ENCODE data around the gene ANAPC13.
A peak's percentile ranks its signal among the peaks of the same experiment; 100 is the strongest.

Gene ANAPC13

DNA sequence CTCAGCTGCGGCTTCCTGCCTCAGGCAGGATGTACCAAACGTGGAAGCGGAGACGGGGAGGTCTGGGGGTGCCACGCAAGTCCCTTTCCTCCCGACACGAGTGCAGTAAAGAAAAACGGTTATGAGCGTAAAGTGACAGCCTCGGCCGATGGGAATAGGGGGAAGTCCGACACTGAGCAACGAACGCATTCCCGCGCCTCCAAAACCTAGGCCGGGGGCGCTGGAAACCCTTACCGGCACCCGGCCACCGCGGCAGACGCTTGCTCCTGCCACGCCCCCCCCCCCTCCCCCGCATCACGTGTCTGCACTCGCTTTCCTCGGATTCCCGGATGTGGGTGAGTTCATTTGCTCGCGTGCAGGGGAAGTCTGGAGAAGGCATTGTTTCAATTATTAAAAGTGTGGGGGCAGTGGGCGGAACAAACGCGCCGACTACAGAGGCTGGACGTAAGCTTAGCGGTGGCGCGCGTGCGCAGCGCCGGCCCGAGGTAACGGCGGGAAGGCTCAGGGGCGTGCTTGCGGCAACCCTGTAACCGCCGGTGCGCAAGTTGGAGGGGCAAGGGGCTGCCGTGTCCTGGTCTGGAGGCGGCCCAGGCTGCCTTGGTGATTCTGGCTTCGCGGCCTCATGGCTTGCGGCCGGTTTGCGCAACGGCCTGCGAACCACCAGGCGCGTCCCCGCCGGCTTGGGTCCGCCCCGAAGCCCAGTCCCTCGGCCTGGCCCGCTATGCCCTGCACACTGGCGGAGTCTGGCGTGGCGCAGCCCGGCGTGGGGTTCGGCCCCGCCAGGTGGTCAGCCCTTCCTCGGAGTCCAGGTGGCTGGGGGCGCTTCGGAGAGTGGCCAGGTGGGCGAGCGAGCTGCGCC, at the start of gene ANAPC13, which contains the start of gene CEP63:
TSS of gene ANAPC13 (minus strand) at position 268 of the 859 bp plus-strand sequence. CDS start 3,081 bp downstream, outside the sequence.
TSS of gene CEP63 (plus strand) at position 340 of the 859 bp plus-strand sequence. CDS start 9,264 bp downstream, outside the sequence.
- peak; percentile 97 for DNase-seq (ENCODE audit: low spot score)

DNA sequence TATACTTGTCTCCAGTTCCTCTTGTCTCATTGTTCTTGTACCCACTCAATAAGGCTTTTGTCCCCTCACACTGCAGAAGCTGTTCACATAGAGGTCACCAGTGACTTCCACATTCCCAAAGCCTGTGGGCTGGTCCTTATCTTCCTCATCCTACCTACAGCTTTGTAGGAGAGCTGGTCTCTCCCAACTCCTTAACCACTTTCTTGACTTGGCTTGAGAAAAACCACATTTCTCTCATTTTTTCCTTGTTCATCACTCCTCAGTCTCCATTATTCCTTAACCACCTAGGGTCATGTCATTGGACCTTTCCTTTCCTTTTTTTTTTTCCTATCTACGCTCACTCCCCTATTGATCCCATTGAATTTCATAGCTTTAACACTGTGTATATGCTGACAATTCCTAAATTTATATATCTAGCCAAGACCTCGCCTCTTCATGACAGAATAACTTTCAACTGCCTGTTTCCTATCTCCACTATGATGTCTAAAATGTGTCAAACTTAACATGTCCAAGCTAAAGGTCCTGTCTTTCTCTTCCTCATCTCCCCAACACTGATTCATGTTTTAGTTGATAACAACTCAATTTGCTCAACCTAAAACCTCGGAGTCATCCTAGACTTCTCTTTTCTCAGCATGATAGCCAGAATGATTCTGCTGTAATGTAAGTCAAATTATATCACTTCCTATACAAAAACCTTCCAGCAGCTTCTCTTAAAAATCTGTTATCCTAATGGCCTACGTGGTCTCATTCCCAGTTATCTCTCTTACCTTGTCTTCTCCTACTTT, 49.6 kb upstream of the ANAPC13 start:
- no peak for DNase-seq (ENCODE audit: low spot score)

DNA sequence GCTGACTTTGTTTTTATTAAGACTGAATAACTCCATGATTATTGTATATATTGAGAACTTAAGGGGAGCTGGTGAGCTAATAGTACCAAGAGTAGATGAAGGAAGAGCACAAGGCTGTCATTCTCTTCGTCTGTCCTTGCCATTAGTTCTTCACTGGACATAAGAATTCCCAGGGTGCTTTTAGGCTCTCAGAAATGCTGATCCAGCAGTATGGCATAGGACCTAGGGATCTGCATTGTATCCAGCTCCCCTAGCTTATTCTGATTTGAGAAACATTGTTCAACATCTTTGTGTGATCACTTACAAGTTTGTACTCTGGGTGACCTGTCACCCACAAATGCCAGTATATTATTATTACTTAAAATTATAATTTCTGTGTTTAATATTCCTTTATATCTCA, 47.7 kb upstream of the ANAPC13 start:
- DNase-seq (ENCODE audit: low spot score): no peak

GRCh38 chr3:134527538-134528186, 41.9 kb upstream of the ANAPC13 start:
- no peak for DNase-seq (ENCODE audit: low spot score)

- no peak for DNase-seq (ENCODE audit: low spot score)
Measured at GRCh38 chr3:134527037-134527436, 41.3 kb upstream of the ANAPC13 start.

DNA sequence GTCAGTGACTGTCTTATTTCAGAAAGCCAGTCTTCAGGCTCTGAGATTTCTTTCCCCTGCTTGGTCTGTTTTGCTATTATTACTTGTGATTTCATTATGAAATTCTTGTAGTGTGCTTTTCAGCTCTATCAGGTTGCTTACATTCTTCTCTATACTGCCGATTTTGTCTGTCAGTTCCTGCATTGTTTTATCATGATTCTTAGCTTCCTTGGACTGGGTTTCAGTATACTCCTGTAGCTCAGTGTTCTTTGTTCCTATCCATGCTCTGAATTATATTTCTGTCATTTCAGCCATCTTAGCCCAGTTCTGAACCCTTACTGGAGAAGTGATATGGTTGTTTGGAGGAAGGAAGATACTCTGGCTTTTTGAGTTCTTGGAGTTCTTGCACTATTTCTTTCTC, 40.5 kb upstream of the ANAPC13 start:
- DNase-seq (ENCODE audit: low spot score): no peak

GRCh38 chr3:134525293-134525692, 39.5 kb upstream of the ANAPC13 start:
- DNase-seq (ENCODE audit: low spot score): no peak

DNA sequence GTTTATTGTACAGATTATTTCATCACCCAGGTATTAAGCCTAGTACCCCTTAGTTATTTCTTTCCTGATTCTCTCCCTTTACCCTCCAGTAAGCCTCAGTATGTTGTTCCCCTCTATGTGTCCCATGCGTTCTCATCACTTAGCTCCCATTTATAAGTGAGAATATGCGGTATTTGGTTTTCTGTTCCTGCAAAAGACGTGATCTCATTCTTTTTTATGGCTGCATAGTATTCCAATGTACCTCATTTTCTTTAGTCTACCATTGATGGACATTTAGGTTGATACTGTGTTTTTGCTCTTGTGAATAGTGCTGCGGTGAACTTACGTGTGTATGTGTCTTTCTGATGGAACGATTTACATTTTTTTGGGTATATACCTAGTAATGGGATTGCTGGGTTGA, 36.8 kb upstream of the ANAPC13 start:
- DNase-seq (ENCODE audit: low spot score): no peak

DNA sequence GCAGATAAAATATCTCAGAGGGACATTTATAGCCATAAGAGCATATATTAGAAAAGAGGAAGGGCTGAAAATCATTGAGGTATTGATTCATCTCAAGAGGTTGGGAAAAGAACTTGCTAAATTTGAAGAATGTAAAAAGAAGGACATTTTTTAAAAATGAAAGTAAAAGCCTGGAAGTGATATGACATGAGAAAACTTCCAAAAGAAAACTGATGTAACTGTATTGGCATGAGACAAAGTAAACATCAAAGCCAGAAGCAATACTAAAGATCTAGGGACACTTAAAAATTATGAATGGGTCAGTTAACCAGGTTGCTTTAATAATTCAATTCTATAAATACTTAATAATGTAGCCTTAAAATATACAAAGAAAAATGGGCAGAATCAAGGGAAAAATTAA, 32.0 kb upstream of the ANAPC13 start:
- DNase-seq (ENCODE audit: low spot score): no peak

- DNase-seq (ENCODE audit: low spot score): no peak
Measured at GRCh38 chr3:134516905-134517304, 31.1 kb upstream of the ANAPC13 start.

DNA sequence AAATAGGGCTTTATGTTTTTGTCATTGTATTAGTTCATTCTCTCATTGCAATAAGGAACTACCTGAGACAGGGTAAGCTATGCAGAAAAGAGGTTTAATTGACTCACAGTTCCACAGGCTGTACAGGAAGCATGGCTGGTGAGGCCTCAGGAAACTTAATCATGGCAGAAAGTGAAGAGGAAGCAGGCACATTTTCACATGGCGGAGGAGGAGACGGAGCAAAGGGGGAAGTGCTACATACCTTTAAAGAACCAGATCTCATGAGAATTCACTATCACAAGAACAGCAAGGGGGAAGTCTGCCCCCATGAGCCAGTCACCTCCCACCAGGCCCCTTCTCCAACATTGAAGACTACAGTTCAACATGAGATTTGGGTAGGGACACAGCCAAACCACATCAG, 25.7 kb upstream of the ANAPC13 start:
- no peak for DNase-seq (ENCODE audit: low spot score)

DNA sequence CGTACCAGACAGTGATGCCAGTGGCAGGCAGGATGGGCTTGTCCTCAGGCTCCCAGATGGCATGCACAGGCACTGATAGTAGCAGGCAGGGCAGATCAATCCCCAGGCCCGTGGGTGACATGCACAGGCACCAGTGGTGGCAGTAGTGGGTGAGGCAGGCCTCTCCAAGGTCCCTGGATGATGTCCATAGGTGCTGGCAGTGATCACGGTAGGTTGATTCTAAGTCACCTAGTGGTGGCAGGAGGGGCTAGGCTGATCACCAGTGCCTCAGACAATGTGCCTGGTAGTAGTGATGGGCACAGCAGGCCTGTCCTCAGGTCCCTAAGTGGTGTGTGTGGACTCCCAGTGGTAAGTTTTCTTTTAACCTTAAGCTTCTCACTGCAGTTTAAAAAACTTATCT, 19.7 kb upstream of the ANAPC13 start:
- no peak for DNase-seq (ENCODE audit: low spot score)

DNA sequence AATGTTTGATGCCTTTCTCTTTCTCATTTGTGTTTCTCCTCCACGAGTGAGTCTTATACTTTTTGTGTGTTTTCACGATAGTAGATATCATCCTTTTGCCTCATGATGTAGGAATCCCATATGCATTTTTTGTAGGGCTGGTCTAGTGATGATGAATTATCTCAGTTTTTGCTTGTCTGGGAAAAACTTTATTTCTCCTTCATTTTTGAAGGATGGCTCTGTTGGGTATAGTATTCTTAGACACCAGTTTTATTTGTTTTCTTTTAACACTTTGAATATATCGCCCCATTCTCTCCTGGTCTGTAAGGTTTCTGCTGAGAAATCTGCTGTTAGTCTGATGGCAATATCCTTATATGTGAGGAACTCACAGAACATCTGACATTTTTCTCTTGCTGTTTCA, 18.3 kb upstream of the ANAPC13 start:
- DNase-seq (ENCODE audit: low spot score): no peak

- DNase-seq (ENCODE audit: low spot score): no peak
Measured at GRCh38 chr3:134503266-134503665, 17.5 kb upstream of the ANAPC13 start.

DNA sequence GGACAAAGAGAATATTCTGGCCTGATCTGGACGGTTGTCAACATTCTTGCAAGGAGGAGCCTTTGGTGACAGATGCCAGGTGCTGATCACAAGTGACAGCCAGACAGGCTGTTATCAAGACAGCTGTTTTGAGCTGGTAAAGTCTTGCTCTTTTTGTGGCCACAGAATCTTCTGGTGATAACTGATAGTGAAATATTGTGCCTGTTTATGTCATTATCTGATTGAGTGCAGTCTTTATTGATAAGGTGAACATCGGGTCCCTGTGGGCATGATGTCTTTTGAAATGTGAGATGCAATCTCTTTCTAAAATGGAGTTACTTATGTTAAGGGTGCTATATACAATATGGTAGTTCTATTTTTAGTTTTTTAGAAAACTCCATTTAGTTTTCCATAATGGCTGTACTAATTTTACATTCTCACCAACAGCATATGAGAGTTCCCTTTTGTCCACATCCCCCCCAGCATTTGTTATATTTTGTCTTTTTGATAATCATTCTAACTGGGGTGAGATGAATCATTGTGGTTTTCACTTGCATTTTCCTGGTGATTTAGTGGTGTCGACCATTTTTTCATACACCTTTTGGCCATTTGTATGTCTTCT, 10.8 kb upstream of the ANAPC13 start:
- DNase-seq (ENCODE audit: low spot score): no peak

DNA sequence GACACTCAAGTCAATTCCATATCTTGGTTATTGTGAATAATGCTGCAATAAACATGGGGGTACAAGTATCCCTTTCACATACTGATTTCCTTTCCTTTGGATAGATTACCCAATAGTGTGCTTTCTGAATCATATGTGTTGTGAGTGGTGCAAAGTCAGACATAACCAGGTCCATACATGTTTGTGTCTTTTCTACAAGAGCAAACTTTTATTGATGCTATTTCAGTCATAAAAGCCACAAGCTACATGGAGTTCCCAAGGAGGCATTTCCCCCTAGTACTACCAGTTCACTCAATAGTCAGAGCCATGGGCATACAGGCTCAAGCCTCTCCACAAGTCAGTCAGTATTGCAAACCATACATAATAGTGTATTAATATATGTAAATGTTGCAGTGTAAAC, 10.2 kb upstream of the ANAPC13 start:
- no peak for DNase-seq (ENCODE audit: low spot score)

DNA sequence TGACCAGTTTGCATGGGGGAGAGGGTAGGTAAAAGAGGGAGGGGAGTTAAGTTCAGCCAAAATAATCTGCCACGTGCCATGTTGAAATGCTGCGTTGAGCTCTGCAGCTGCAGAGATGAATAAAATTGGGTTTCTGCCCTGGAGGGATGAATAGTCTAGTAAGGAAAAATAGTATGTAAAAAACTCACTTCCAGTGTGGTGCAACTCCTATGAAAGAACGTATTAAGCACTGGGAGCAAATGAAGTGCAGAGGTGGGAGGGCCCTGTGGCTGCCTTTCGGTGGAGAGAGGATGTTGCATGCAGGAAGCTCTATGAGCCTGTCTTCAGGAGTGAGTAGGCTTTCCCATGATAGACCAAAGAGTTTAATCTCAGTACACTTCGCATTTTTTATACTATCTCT, 8.7 kb upstream of the ANAPC13 start:
- DNase-seq (ENCODE audit: low spot score): no peak

DNA sequence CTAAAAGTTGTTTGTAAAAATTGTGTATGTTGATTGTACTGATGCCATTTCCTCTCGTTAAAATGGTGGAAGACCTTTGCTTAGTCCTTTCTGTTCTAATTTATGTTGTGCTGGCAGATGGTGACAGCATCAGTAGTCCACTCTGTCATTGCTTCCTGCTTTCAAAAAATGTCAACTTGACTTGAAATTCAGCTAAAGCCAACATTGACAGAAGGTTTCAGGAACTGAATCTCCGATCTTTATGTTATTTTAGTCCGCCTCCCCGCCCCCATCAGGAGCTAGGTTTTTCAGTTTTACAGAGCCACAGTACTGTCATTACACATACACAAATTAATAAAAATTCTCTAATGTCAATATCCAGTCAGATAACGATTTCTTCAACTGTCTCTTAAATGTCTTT, 1.6 kb upstream of the ANAPC13 start:
- DNase-seq (ENCODE audit: low spot score): no peak

GRCh38 chr3:134486577-134487041, 824 bp upstream of the ANAPC13 start:
- peak; percentile 15 for DNase-seq (ENCODE audit: low spot score)

DNA sequence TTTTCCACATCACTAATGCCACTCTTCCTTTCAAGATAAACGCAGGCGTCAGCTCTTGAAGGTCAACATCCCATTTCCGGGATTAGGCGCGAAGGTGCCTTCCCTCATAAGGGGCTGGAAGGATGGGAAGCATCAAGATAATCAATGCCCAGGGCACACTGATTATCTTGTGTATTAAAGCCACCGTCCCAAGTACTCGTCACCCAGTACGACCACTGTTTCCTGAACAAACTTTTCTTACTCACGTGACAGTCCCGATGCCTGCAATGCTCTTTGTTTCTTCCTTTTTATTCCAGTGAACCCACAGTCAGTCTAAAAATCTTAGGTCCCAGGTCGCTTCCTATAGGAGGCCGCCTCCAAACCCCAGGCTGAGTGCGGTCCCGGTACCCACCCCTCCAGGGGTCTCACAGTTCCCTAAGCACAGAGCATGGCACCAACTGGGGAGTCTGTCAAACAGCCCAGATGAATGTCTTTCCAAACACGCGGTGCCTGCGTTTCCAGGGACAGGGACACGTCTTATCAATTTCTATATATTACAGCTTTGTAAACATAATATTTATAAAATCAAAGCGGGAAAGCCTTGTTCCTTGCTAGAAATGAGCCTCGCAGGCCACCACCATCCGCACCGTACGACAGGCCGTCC, 589 bp downstream of the ANAPC13 start:
- DNase-seq (ENCODE audit: low spot score): peak; percentile 13

GRCh38 chr3:134483195-134483900, 2.4 kb downstream of the ANAPC13 start:
- no peak for DNase-seq (ENCODE audit: low spot score)
